T47D (cell line): ENCODE results near the gene HOXA3.

ENCODE experiments used
- DNase-seq, 2 experiments: peaks; one replicate each; pipeline versions ENCODE4 v3.0.0 to v3.0.0-alpha.2; 2011 to 2012; ENCODE audit warnings: low read depth in 1 of 2, low spot score in 1 of 2
- JUND ChIP-seq: IDR thresholded peaks from 2 replicates; pipeline ENCODE4 v1.6.1; 2012; ENCODE audit warnings: low read depth
- in situ Hi-C: cut with HindIII; loops from 2 replicates; pipeline ENCODE4 v1.10.0; 2016; ENCODE audit warnings: low sequenced_read_pairs, low pct_unique_long_range_greater_than_20kb

Gene HOXA3

DNA sequence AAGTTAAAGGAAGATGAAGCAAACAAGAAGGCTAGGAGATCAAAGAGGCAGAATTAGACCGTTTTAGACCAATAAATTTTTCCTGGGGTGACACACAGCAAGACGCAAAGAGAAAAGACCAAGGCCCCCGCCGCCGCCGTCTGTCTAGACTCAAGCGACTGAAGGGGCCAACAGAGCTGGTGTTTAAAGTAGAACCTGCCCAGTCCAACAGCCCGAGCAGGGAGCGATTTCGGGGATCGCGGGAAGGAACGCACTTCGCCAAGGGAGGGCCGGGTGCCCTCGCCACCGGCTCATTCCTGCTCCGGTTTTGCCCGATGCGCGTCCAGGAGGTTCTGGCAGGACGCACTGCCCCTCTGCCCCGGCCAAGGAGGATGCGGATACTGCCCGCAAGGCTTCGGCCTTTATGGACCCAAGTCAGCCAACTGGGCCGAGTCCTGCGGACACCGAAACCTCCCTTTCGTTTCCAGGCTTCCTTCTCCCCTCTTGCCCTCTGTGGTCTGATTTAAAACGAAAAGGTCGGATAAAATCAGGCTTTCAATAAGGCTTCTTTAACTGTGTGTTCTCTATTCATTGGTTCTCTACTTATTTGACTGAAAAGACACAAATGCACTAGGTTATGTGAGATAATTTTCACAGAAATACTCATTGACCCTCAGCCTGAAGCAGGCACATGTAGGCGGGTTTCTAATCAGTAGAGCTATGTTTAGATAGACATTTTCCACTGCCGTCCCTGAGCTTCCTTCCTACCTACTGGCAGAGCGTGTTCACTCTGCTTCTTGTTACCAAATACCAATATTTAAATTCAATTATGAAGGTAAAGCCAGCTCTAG lies 6.3 kb upstream of the HOXA3 start:
- in situ Hi-C loops: no loop called here
- DNase-seq: no peak
- no peak for TF ChIP-seq JUND

GRCh38 chr7:27157702-27158431 lies 5.5 kb upstream of the HOXA3 start:
- no peak for TF ChIP-seq JUND
- in situ Hi-C loops: no loop called here
- no peak for DNase-seq

- DNase-seq: no peak
- no peak for TF ChIP-seq JUND
- in situ Hi-C loops: no loop called here
These were observed 4.7 kb upstream of the HOXA3 start for GRCh38 chr7:27156916-27157701.

GRCh38 chr7:27156508-27156898 lies 4.1 kb upstream of the HOXA3 start, which contains the start of gene HOXA7:
TSS of gene HOXA7 (minus strand) at chr7:27156675. CDS start at chr7:27156545, 130 bp downstream.
- no peak for TF ChIP-seq JUND
- no peak for DNase-seq
- in situ Hi-C loops: no loop called here

- in situ Hi-C loops: no loop called here
- no peak for TF ChIP-seq JUND
- no peak for DNase-seq
These were observed 3.6 kb upstream of the HOXA3 start for GRCh38 chr7:27155816-27156507.

DNA sequence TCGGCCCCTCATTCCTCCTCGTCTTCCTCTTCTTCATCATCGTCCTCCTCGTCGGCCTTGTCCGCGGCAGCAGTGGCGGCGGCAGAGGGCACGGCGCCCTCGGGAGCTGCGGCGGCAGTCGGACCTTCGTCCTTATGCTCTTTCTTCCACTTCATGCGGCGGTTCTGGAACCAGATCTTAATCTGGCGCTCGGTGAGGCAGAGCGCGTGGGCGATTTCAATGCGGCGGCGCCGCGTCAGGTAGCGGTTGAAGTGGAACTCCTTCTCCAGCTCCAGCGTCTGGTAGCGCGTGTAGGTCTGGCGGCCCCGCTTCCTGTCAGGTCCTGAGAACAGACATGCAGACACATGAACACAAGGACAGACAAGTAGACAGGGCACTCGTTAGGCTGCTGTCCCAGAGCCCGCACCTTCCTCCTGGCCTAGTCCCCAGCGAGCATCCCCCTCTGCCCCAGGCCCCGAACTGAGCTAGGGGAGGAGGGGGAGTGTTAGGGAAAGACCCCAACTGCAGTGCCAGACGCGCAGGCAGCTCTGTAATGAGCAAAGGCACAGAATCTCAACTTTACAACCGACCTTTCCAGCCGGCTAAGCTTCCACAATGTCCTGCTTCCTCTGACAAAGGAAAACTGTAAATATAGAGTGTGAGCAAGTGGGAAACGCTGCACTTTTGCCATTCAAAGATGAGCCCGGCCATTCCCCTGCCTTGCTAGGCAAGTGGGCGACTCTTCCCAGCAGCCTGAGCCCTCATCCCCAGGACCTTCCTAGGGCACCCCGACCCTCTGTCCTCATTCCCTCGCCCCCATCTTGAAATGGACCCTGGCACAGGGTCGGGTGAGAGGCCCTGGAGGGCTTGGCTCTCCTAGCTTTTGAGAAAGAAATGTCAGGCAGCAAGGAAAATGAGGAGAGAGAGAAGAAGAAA lies 2.8 kb upstream of the HOXA3 start:
- no peak for DNase-seq
- in situ Hi-C loops: no loop called here
- TF ChIP-seq JUND: no peak

- in situ Hi-C loops: no loop called here
- no peak for TF ChIP-seq JUND
- no peak for DNase-seq
These were observed 2.0 kb upstream of the HOXA3 start for GRCh38 chr7:27154369-27154768.

DNA sequence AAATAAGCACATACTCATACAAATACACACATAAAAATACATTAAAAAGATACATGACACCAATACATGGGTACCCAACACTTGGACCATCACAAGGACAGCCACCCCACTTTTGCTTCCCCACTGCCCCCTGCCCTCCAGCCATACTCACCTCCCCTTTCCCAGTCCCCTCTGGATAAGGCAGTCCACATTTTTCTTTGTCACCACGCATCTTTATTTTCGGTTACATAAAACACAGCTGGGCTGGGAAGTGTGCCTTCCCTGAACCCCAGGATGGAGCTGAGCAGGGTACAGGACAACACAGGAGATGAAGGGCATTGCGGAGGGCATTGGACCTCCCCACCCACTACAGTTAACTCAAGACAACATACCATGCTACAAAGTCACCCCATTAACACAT lies 1.1 kb upstream of the HOXA3 start:
- DNase-seq: no peak
- in situ Hi-C loops: no loop called here
- TF ChIP-seq JUND: no peak

- no peak for TF ChIP-seq JUND
- in situ Hi-C loops: no loop called here
- no peak for DNase-seq
These were observed 546 bp upstream of the HOXA3 start for GRCh38 chr7:27152816-27153442.

DNA sequence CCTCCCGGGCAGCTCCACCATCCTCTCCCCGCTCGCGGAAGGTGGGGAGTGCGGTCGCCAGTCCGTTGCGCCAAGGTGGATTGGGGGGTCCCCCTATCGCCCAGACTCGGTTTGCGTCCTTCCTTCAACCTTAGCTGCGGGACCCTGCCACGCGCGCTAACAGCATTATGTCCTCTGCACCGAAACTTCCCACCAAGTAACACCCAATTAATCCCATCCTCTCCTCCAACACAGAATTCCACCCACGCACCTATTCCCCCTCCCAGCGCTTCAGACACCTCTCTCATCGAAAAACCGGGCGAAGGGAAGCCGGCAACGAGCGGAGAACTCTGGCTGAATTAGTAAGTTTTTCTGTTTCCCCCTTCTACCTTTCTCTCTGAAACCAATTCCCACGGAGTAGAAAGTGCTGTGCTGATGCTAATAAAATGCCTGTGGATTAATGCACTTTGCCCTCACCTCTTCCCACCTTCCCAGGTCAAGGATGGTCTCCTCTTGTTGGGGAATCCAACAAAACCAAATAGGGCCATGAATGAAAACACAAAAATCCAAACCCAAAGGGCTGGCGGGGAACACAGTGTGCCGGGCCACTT lies 947 bp downstream of the HOXA3 start:
- TF ChIP-seq JUND: no peak
- no peak for DNase-seq
- in situ Hi-C loops: no loop called here
